Activated CD8-positive, alpha-beta T cell treated with anti-CD3 and anti-CD28 coated beads, Interleukin-2, amount 10 ng/mL, durations not matched to agents 7 days and 5 days (primary cell): ENCODE data around the gene PALD1. TPM values are rescaled to one million over a fixed set of nuclear protein-coding genes. Genes with fewer than 3 reads are reported as not detected.

ENCODE experiments used
- ATAC-seq: fragments of 150-1000 bp; cut with Tn5 transposase; one replicate; pipeline ENCODE4 v1.10.0; 2021; ENCODE audit warnings: moderate library complexity
- CTCF ChIA-PET: fragments of 350-600 bp; sonication (Branson Sonifier 250); formaldehyde crosslinking; loops from one replicate; lab custom pipeline; 2021; ENCODE audit warnings: antibody characterized with exemption; lab: Charles Lee
- POLR2A ChIA-PET: fragments of 350-600 bp; sonication (Branson Sonifier 250); formaldehyde crosslinking; loops from one replicate; lab custom pipeline; 2021; ENCODE audit warnings: antibody characterized with exemption; lab: Charles Lee
- DNase-seq: peaks from one replicate; pipeline ENCODE4 v3.0.0-alpha.2; 2020
- H3K27ac Mint-ChIP-seq: one replicate; pipeline ENCODE4 v1.8.0; 2021; ENCODE audit warnings: mild to moderate bottlenecking, mixed read lengths
- H3K27me3 Mint-ChIP-seq: one replicate; pipeline ENCODE4 v1.8.0; 2021; ENCODE audit warnings: low read depth, mixed read lengths
- H3K36me3 Mint-ChIP-seq: one replicate; pipeline ENCODE4 v1.8.0; 2021; ENCODE audit warnings: low read depth, mixed read lengths
- H3K4me1 Mint-ChIP-seq: one replicate; pipeline ENCODE4 v1.8.0; 2021; ENCODE audit warnings: low read depth, mixed read lengths
- H3K4me3 Mint-ChIP-seq: one replicate; pipeline ENCODE4 v1.8.0; 2021; ENCODE audit warnings: mild to moderate bottlenecking, mixed read lengths
- H3K9me3 Mint-ChIP-seq: one replicate; pipeline ENCODE4 v1.8.0; 2022; ENCODE audit warnings: mixed read lengths; ENCODE audit not compliant: insufficient read depth
- total RNA-seq, 2 experiments: library from RNA; stranded (reverse); gene quantifications; one replicate each; pipeline ENCODE4 v1.2.3, GENCODE V29; 2021

PALD1 gene
- total RNA-seq, 2 experiments from 2014 or later: 6.2 to 6.5 TPM

DNA sequence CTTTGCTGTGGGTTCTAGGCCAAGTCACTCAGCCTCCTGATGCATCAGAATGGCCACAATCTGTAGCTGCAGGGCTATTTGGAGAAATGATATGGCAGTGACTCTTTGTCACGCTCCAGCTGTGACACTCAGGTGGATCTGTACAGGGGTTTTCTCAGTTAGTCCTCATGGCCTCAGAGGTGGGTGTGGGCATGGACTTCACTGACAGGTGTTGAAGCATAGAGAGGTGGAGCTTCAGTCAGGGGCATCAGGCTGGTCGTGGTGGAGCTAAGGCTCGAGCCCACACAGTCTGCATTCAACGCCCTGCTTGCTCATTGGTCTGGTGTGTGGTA lies 21.2 kb downstream of the PALD1 start:
- ChIA-PET CTCF (interaction anchor here (1.9 kb wide), 1 partner anchor 38 kb away, joined by 7 read pairs; no protein-coding TSS in a partner anchor), POLR2A (no interaction called here)
- no peaks in the 10 kb centered on the region for H3K9me3 Mint-ChIP-seq
- H3K27ac Mint-ChIP-seq: no peak overlapping the region
- no peaks in the 10 kb centered on the region for H3K36me3 Mint-ChIP-seq
- ATAC-seq (no peak), DNase-seq (no peak)
- H3K27me3 Mint-ChIP-seq: no peaks in the 10 kb centered on the region
- no peak overlapping the region for H3K4me3 Mint-ChIP-seq
- peaks cover 54% of the 10 kb centered on the region for H3K4me1 Mint-ChIP-seq

DNA sequence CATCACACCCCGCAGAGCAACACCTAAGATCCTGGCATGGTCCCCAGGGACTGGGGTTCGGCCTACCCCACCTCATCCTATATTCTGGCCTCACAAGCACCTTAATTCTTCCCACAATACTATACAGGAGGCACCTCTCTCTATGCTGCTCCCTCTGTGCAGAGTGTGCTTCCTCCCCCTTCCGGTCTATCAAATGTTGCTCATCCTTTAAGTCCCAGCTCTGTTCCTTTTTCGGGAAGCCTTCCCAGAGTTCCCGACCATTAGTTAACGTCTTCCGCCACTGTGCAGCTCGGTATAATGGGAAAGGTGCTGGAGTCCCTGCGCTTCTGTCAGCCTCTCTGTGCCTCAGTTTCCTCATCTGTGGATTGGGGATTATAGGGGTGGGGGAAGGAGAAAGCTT lies 21.8 kb downstream of the PALD1 start:
- no peaks in the 10 kb centered on the region for H3K27me3 Mint-ChIP-seq
- ATAC-seq (no peak), DNase-seq (no peak)
- H3K4me1 Mint-ChIP-seq: peaks cover 48% of the 10 kb centered on the region
- H3K9me3 Mint-ChIP-seq: no peaks in the 10 kb centered on the region
- H3K4me3 Mint-ChIP-seq: no peak overlapping the region
- ChIA-PET CTCF (interaction anchor here (1.9 kb wide), 1 partner anchor 39 kb away, joined by 7 read pairs; no protein-coding TSS in a partner anchor), POLR2A (no interaction called here)
- H3K27ac Mint-ChIP-seq: no peak overlapping the region
- H3K36me3 Mint-ChIP-seq: no peaks in the 10 kb centered on the region

DNA sequence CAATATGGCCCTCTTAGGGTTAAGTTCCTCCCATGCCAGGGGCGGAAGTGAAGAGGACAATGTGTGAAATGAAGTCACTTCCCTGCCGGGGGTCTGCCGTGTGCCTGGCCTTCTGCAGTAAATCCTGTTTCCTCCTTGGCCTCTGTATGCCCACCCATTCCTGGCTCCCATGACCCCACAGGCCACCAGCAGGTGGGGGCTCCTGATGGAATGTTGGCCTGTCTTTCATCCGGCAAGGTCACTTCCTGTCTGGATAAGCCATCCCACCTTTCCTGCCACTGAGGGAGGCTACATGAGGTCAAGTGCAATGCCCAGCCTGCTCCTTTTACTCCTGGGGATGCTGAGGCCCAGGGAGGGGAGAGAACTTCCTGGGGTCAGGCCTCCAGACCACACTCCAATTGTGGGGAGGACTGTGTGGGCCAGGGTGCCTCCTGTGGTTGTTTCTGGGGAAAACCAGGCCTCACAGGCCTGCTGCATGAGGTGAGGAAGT lies 22.3 kb downstream of the PALD1 start:
- ATAC-seq (no peak), DNase-seq (no peak)
- H3K27me3 Mint-ChIP-seq: no peaks in the 10 kb centered on the region
- ChIA-PET CTCF (interaction anchor here (0.7 kb wide), 1 partner anchor 227 kb away, joined by 3 read pairs; no protein-coding TSS in a partner anchor), POLR2A (interaction anchor here (0.6 kb wide), 1 partner anchor 284 kb away, joined by 4 read pairs; no protein-coding TSS in a partner anchor)
- no peak overlapping the region for H3K4me3 Mint-ChIP-seq
- H3K36me3 Mint-ChIP-seq: no peaks in the 10 kb centered on the region
- peaks cover 43% of the 10 kb centered on the region for H3K4me1 Mint-ChIP-seq
- no peak overlapping the region for H3K27ac Mint-ChIP-seq
- no peaks in the 10 kb centered on the region for H3K9me3 Mint-ChIP-seq

DNA sequence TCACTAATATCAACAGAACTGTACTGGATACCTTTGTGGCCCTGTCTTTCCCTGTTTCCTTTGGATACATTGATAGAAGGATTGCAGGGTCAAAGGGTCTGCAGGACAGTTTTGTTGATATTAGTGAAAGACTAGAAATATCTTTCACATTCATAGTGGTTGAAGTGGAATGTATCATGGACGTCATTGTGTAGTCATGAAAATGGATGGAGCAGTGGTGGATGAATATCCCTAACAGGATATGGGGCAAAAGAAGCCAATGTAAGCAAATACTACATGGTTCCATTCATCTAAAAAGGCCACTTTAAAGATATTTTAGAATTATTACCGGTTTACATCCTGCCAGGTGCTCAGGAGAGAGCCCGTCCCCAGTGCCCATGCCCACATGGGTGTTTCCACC lies 23.8 kb downstream of the PALD1 start:
- no peak overlapping the region for H3K27ac Mint-ChIP-seq
- CTCF ChIA-PET: no interaction called here
- H3K36me3 Mint-ChIP-seq: no peaks in the 10 kb centered on the region
- no peaks in the 10 kb centered on the region for H3K27me3 Mint-ChIP-seq
- no peak overlapping the region for H3K4me3 Mint-ChIP-seq
- POLR2A ChIA-PET: no interaction called here
- peaks cover 35% of the 10 kb centered on the region for H3K4me1 Mint-ChIP-seq
- DNase-seq (no peak), ATAC-seq (no peak)
- H3K9me3 Mint-ChIP-seq: no peaks in the 10 kb centered on the region

- Mint-ChIP-seq H3K9me3 (no peaks in the 10 kb centered on the region), H3K36me3 (no peaks in the 10 kb centered on the region), H3K27me3 (no peaks in the 10 kb centered on the region), H3K4me3 (no peak overlapping the region), H3K4me1 (peaks cover 30% of the 10 kb centered on the region), H3K27ac (no peak overlapping the region)
- ChIA-PET POLR2A (no interaction called here), CTCF (no interaction called here)
- DNase-seq: no peak
- no peak for ATAC-seq
These were observed 25.2 kb downstream of the PALD1 start for GRCh38 chr10:70503776-70504175.

DNA sequence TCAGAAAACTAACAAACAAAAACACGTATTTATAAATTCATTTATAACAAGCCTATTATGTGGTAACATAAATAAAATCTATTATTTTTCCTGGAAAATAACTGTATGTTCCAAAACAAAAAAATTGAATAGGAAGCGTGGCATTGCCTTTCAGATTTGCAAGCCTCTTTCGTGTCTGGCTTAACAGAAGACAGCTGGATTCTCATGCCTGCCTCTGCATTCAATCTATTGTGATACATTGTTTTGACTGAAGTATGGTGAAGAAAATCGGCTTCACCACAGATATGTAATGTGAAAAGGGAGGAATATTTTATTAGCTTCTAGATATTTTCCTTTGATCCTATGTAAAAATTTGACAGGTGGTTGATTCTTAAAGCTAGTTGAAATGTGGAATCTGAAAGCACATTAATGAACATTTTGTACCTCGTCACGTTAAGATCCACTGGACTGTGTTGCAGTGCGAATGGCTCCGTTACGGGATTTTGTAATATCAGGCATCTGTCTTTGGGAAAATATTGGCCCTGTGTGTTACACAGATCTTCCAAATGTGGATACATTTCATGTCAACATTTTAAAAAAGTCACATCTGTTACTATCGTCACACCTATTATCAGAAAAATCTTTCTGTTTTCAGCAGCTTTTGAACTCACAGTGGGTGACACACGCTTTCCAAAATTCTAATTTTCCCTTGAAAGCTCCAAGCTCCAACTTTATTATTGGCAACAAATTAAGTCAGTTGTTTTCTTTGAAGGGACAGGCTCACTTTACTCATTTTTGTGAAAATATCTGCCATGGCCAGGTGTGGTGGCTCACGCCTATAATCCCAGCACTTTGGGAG lies 26.2 kb downstream of the PALD1 start:
- CTCF ChIA-PET: no interaction called here
- POLR2A ChIA-PET: no interaction called here
- peaks cover 21% of the 10 kb centered on the region for H3K4me1 Mint-ChIP-seq
- DNase-seq: no peak
- H3K27me3 Mint-ChIP-seq: no peaks in the 10 kb centered on the region
- no peaks in the 10 kb centered on the region for H3K9me3 Mint-ChIP-seq
- no peaks in the 10 kb centered on the region for H3K36me3 Mint-ChIP-seq
- H3K4me3 Mint-ChIP-seq: no peak overlapping the region
- no peak overlapping the region for H3K27ac Mint-ChIP-seq
- no peak for ATAC-seq

DNA sequence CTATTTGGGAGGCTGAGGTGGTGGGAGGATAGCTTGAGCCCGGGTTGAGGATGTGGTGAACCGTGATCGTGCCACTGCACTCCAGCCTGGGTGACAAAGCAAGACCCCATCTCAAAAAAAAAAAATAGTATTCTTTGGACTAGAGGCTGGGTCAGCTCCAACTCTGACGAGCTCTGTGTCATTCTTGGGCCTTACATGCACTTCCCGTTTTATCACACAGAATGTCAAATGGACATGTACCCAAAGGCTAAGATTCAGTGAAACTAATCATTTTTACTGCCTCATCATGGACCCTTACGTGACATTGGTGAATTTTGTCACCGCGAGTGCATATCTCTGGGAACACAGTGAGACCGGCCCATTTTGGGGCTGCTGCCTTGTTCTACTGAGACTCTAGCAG lies 27.3 kb downstream of the PALD1 start:
- H3K4me1 Mint-ChIP-seq: peaks cover 10% of the 10 kb centered on the region
- ATAC-seq (no peak), DNase-seq (no peak)
- ChIA-PET CTCF (no interaction called here), POLR2A (no interaction called here)
- H3K27me3 Mint-ChIP-seq: no peaks in the 10 kb centered on the region
- H3K9me3 Mint-ChIP-seq: no peaks in the 10 kb centered on the region
- no peak overlapping the region for H3K27ac Mint-ChIP-seq
- H3K36me3 Mint-ChIP-seq: no peaks in the 10 kb centered on the region
- H3K4me3 Mint-ChIP-seq: no peak overlapping the region

- Mint-ChIP-seq H3K4me1 (no peaks in the 10 kb centered on the region), H3K9me3 (no peaks in the 10 kb centered on the region), H3K27me3 (peaks cover 3% of the 10 kb centered on the region), H3K36me3 (no peaks in the 10 kb centered on the region), H3K4me3 (no peak overlapping the region), H3K27ac (no peak overlapping the region)
- DNase-seq (no peak), ATAC-seq (no peak)
- POLR2A ChIA-PET: no interaction called here
- CTCF ChIA-PET: no interaction called here
These were observed 29.4 kb downstream of the PALD1 start for GRCh38 chr10:70507966-70508365.

DNA sequence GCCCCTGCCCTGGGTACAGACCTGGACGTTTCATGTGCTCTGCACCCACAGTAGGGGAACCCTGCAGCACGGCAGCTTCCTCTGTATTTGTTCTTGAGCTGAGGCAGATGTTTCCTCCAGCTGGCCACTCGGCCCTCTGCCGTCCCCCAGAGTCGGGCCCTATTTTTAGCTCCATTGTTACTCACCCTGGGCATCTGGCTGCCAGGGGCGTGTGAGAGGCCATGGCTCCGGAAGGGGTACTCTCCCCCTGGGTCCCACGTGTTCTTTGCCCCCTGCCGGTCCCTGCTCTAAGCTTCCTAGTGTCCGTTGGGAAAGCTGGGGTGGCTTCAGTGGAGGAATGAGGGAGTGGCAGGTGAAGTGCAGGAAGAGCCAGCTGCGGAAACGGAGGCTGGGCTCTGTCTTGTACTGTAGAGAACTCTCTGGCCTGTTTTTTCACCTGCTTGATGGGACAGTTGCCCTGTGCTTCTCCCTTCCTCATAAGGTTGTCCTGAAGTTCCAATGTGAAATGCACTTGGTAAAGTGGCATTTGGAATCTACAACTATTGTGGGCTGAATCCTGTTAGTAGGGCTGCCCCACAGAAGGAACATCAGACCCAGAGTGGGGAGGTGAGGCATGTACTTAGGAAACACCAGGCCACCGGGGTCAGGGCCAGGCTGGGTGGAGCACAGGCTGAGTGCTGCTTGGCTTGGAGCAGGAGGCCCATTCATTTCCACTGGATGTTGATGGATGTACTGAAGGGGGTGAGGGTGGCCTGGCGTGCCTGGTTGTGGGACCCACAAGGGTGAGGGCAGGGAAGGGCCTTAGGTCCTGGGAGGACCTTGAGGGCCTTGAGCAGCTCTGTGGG lies 30.6 kb downstream of the PALD1 start:
- Mint-ChIP-seq H3K27ac (no peak overlapping the region), H3K4me1 (peaks cover 3% of the 10 kb centered on the region), H3K36me3 (no peaks in the 10 kb centered on the region), H3K9me3 (no peaks in the 10 kb centered on the region), H3K27me3 (peaks cover 3% of the 10 kb centered on the region), H3K4me3 (no peak overlapping the region)
- ChIA-PET POLR2A (no interaction called here), CTCF (no interaction called here)
- ATAC-seq (no peak), DNase-seq (no peak)

DNA sequence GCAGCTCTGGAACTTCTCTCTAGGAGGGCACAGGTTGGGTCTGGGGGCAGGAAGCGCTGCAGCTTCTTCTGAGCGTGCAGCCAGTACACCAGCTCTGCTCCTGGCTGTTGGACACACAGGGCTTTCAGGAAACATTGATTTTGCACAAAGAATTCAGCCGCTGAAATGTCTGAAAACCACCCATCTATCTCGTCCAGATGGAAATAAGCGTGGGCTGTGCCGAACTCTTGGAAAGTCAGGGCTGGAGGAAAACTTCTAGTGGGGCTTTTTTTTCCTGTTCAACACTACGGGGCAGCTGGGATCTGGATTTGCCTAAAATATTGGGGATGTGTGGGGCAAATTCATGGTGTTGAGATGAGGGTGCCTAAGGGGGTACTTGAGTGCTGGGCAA lies 31.2 kb downstream of the PALD1 start:
- ATAC-seq (no peak), DNase-seq (no peak)
- POLR2A ChIA-PET: no interaction called here
- Mint-ChIP-seq H3K9me3 (no peaks in the 10 kb centered on the region), H3K4me1 (peaks cover 3% of the 10 kb centered on the region), H3K4me3 (no peak overlapping the region), H3K27me3 (peaks cover 3% of the 10 kb centered on the region), H3K27ac (no peak overlapping the region), H3K36me3 (no peaks in the 10 kb centered on the region)
- CTCF ChIA-PET: no interaction called here

DNA sequence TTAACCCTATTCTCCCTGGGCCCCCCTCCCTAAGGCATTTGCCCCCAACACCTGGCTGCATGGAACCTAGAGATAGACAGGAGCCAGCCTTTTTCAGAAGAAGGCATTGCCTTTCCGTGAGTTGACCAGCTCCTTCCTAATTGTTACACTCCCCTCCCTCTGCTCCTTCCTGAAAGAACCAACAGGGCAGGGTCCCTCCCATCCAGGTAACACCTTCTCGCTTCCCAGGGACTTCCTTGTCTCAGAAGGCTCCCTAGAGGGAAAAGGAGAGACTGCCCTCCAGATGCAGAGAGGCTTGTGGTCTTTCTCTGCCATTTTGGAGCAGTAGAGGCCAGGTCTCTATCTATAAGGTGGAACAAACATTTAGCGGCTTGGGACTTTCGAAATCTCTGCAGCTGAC lies 31.9 kb downstream of the PALD1 start:
- Mint-ChIP-seq H3K27me3 (peaks cover 4% of the 10 kb centered on the region), H3K27ac (no peak overlapping the region), H3K4me3 (no peak overlapping the region), H3K4me1 (peaks cover 3% of the 10 kb centered on the region), H3K36me3 (no peaks in the 10 kb centered on the region), H3K9me3 (no peaks in the 10 kb centered on the region)
- DNase-seq (no peak), ATAC-seq (no peak)
- ChIA-PET POLR2A (no interaction called here), CTCF (no interaction called here)

GRCh38 chr10:70510904-70511303 lies 32.3 kb downstream of the PALD1 start:
- peaks cover 3% of the 10 kb centered on the region for H3K4me1 Mint-ChIP-seq
- H3K27ac Mint-ChIP-seq: no peak overlapping the region
- no peak for ATAC-seq
- no peak overlapping the region for H3K4me3 Mint-ChIP-seq
- CTCF ChIA-PET: no interaction called here
- no peaks in the 10 kb centered on the region for H3K9me3 Mint-ChIP-seq
- H3K36me3 Mint-ChIP-seq: no peaks in the 10 kb centered on the region
- no peak for DNase-seq
- H3K27me3 Mint-ChIP-seq: peaks cover 5% of the 10 kb centered on the region
- POLR2A ChIA-PET: no interaction called here
